Upper lobe of left lung (tissue), 6 donors: Measurements from ENCODE around the gene LPAR3. TPM values are rescaled to one million over a fixed set of nuclear protein-coding genes. Genes with fewer than 3 reads are reported as not detected.
"Not testable (repeated sequence)": the region's sequence is repeated elsewhere in the genome, so short reads cannot be mapped to it uniquely, and the experiment has no call there.

ENCODE experiments used
- ATAC-seq, 2 donors: fragments of 200-7000 bp; cut with Tn5 transposase; one replicate each; pipeline ENCODE4 v1.9.1; 2022; ENCODE audit warnings: mild to moderate bottlenecking in 2 of 2, moderate library complexity in 2 of 2; ENCODE audit not compliant: low FRiP score in 2 of 2
- DNase-seq, 2 donors: peaks; one replicate each; pipeline ENCODE4 v3.0.0-alpha.2; 2019 to 2020
- H3K27ac ChIP-seq, 4 donors: fragments of 200-600 bp; sonication (generic); one replicate each; pipeline ENCODE4 v1.5.1; 2016 to 2019
- H3K27me3 ChIP-seq, 4 donors: fragments of 200-600 bp; sonication (generic); one replicate each; pipeline ENCODE4 v1.5.1; 2017 to 2019
- H3K36me3 ChIP-seq, 4 donors: fragments of 200-600 bp; sonication (generic); one replicate each; pipeline ENCODE4 v1.5.1; 2016 to 2019
- H3K4me1 ChIP-seq, 4 donors: fragments of 200-600 bp; sonication (generic); one replicate each; pipeline ENCODE4 v1.5.1; 2018 to 2019
- H3K4me3 ChIP-seq, 4 donors: fragments of 200-600 bp; sonication (generic); one replicate each; pipeline ENCODE4 v1.5.1; 2017 to 2019; ENCODE audit warnings: mild to moderate bottlenecking in 2 of 4, moderate library complexity in 1 of 4
- H3K9me3 ChIP-seq, 4 donors: fragments of 200-600 bp; sonication (generic); one replicate each; pipeline ENCODE4 v1.5.1; 2018 to 2019
- EP300 ChIP-seq, 4 donors: sonication (generic); formaldehyde crosslinking; IDR thresholded peaks; one replicate each; pipeline ENCODE4 v1.5.1; 2017; ENCODE audit warnings: antibody characterized with exemption in 4 of 4, control low read depth in 2 of 4
- POLR2A ChIP-seq, 4 donors: fragments of 450-650 bp; IDR thresholded peaks; one replicate each; pipeline ENCODE4 v1.5.1; 2016 to 2017; ENCODE audit warnings: antibody characterized with exemption in 4 of 4, mild to moderate bottlenecking in 2 of 4
- POLR2AphosphoS5 ChIP-seq, 2 donors: sonication (generic); formaldehyde crosslinking; IDR thresholded peaks; one replicate each; pipeline ENCODE4 v1.5.1; 2017; ENCODE audit warnings: antibody characterized with exemption in 2 of 2
- WGBS, 2 donors: methylation state at CpG; one replicate each; pipeline ENCODE4 v1.1.5; 2017 to 2018; 5-methylcytosine and 5-hydroxymethylcytosine counted together
- total RNA-seq, 6 donors: library from RNA; depleted of rRNA in 4 of 6; stranded (reverse); fragments of >200 nt in 4 of 6; gene quantifications; one replicate each; pipeline versions ENCODE4 v1.1.0 to v1.2.1, GENCODE V29; 2016 to 2021
- TF ChIP-seq, protein P1 (sequence below), 6 experiments: fragments of 450-650 bp in 4 of 6; fragments of 200-600 bp in 2 of 6; sonication (generic) in 2 of 6; IDR thresholded peaks; one replicate each; pipeline ENCODE4 v1.5.1; 2016 to 2019; ENCODE audit warnings: antibody characterized with exemption in 6 of 6
- donor health status: DM: no; HTN: no; CAD: no; lungs with moderate emphysema.
- donor health status: DM: no; HTN: yes; CAD: no; lungs with severe emphysema.

The LPAR3 gene
- total RNA-seq, 6 donors from 2014 or later, result 1.5 to 9.8 (median 4.3) TPM; not detected in 1

GRCh38 chr1:84907095-84907827 is 14.3 kb upstream of the LPAR3 start:
- ATAC-seq (no peak), DNase-seq (no peak)
- H3K4me1 ChIP-seq, result no peaks in the 10 kb centered on the region
- H3K4me3 ChIP-seq, result no peak overlapping the region
- H3K9me3 ChIP-seq, result no peaks in the 10 kb centered on the region
- TF ChIP-seq EP300 (IDR thresholded peaks at IDR 0.05) (no peak), POLR2AphosphoS5 (IDR thresholded peaks at IDR 0.05) (no peak), POLR2A (IDR thresholded peaks at IDR 0.05) (no peak)
- TF ChIP-seq, protein P1, sequence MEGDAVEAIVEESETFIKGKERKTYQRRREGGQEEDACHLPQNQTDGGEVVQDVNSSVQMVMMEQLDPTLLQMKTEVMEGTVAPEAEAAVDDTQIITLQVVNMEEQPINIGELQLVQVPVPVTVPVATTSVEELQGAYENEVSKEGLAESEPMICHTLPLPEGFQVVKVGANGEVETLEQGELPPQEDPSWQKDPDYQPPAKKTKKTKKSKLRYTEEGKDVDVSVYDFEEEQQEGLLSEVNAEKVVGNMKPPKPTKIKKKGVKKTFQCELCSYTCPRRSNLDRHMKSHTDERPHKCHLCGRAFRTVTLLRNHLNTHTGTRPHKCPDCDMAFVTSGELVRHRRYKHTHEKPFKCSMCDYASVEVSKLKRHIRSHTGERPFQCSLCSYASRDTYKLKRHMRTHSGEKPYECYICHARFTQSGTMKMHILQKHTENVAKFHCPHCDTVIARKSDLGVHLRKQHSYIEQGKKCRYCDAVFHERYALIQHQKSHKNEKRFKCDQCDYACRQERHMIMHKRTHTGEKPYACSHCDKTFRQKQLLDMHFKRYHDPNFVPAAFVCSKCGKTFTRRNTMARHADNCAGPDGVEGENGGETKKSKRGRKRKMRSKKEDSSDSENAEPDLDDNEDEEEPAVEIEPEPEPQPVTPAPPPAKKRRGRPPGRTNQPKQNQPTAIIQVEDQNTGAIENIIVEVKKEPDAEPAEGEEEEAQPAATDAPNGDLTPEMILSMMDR (IDR thresholded peaks at IDR 0.05), result no peak
- H3K27ac ChIP-seq, result no peak overlapping the region
- no peaks in the 10 kb centered on the region for H3K36me3 ChIP-seq
- H3K27me3 ChIP-seq, result no peaks in the 10 kb centered on the region
- whole genome bisulfite sequencing, 2 donors, result 76 to 82% methylated on average over 6 of the region's 6 CpGs

GRCh38 chr1:84902727-84903126 is 9.7 kb upstream of the LPAR3 start:
- H3K4me1 ChIP-seq, ATAC-seq, H3K27me3 ChIP-seq, H3K27ac ChIP-seq, H3K9me3 ChIP-seq, H3K36me3 ChIP-seq, H3K4me3 ChIP-seq, DNase-seq: not testable (repeated sequence)
- 78 to 89% methylated on average over 7 of the region's 7 CpGs for WGBS, 2 donors

- Histone ChIP-seq H3K4me1 (no peaks in the 10 kb centered on the region), H3K4me3 (no peak overlapping the region), H3K27ac (no peak overlapping the region), H3K9me3 (no peaks in the 10 kb centered on the region), H3K27me3 (no peaks in the 10 kb centered on the region), H3K36me3 (no peaks in the 10 kb centered on the region)
- TF ChIP-seq, protein P1 (IDR thresholded peaks at IDR 0.05), result no peak
- TF ChIP-seq POLR2AphosphoS5 (IDR thresholded peaks at IDR 0.05), result no peak
- no peak for TF ChIP-seq POLR2A (IDR thresholded peaks at IDR 0.05)
- no peak for TF ChIP-seq EP300 (IDR thresholded peaks at IDR 0.05)
- WGBS, 2 donors, result 63 to 79% methylated on average over 1 of the region's 1 CpG
- ATAC-seq (no peak), DNase-seq (no peak)
These were observed 7.0 kb upstream of the LPAR3 start for GRCh38 chr1:84899969-84900368.

- no peak overlapping the region for H3K4me3 ChIP-seq
- peaks cover 0 to 17% (median 10%) of the 10 kb centered on the region in 4 donors for H3K27me3 ChIP-seq
- 78 to 88% methylated on average over 2 of the region's 2 CpGs for WGBS, 2 donors
- H3K36me3 ChIP-seq, result no peaks in the 10 kb centered on the region
- no peak for TF ChIP-seq EP300 (IDR thresholded peaks at IDR 0.05)
- TF ChIP-seq POLR2A (IDR thresholded peaks at IDR 0.05), result no peak
- TF ChIP-seq POLR2AphosphoS5 (IDR thresholded peaks at IDR 0.05), result no peak
- TF ChIP-seq, protein P1 (IDR thresholded peaks at IDR 0.05), result no peak
- DNase-seq (no peak), ATAC-seq (no peak)
- H3K9me3 ChIP-seq, result no peaks in the 10 kb centered on the region
- H3K27ac ChIP-seq, result no peak overlapping the region
- peaks cover 4 to 14% (median 10%) of the 10 kb centered on the region in 4 donors for H3K4me1 ChIP-seq
These were observed 3.3 kb upstream of the LPAR3 start for GRCh38 chr1:84896279-84896678.

DNA sequence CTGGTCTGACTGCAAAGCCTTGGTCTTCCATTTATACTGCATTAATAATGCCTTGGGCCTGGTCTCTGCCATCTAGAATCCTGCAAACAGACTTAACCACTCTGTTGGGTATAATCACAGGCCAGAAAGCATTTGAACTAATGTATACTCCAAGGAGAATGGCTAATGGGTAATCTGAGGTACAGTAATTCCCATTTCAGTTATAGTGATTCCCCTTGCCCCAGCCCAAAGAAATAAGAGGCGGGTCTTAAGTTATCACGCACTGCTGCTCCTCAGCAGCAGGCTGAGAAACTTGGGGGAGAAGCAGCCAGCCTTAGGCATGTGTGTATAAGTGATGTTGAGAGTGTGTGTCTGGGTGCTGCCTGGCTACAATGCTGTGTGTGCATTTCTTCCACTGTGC is 2.4 kb downstream of the LPAR3 start:
- Histone ChIP-seq H3K4me1 (peaks cover 4 to 14% (median 10%) of the 10 kb centered on the region in 4 donors), H3K27ac (no peak overlapping the region), H3K36me3 (no peaks in the 10 kb centered on the region), H3K4me3 (no peak overlapping the region), H3K9me3 (no peaks in the 10 kb centered on the region), H3K27me3 (peaks cover 0 to 17% (median 10%) of the 10 kb centered on the region in 4 donors)
- DNase-seq (no peak), ATAC-seq (no peak)
- TF ChIP-seq POLR2A (IDR thresholded peaks at IDR 0.05) (no peak), POLR2AphosphoS5 (IDR thresholded peaks at IDR 0.05) (no peak), EP300 (IDR thresholded peaks at IDR 0.05) (no peak)
- TF ChIP-seq, protein P1 (IDR thresholded peaks at IDR 0.05), result no peak
- 83 to 90% methylated on average over 2 of the region's 2 CpGs for WGBS, 2 donors
